ENCODE results near the gene USP12.

GRCh38 chr13:27083183-27083582, 88.4 kb downstream of the USP12 start:
- TF ChIP-seq CTCF (IDR thresholded peaks at IDR 0.05): no peak
- no peak for TF ChIP-seq POLR2A (IDR thresholded peaks at IDR 0.05)

All from esophagus squamous epithelium (tissue), 4 donors.